Inflammatory macrophage (primary cell): ENCODE results near the gene TIMP1.

Experiments used
- DNase-seq, 2 donors: peaks; one replicate each; pipeline ENCODE4 v3.0.0-alpha.2; 2020 to 2022
- total RNA-seq, 18 experiments: gene quantifications; one replicate each; lab custom pipeline; 2026; ENCODE audit warnings: mixed read lengths in 6 of 18, inconsistent platforms in 2 of 18; lab: John Stamatoyannopoulos, UW

The TIMP1 gene
- 29.1 to 171 (median 96.2) reads per million in 18 experiments for total RNA-seq

- peak; percentile 87 to 89 for DNase-seq
These were observed at the start of gene TIMP1 for GRCh38 chrX:47581731-47582647. TSS of gene TIMP1 (plus strand) at chrX:47582436. CDS start at chrX:47583416, 980 bp downstream.

GRCh38 chrX:47539860-47540259 lies 42.4 kb upstream of the TIMP1 start:
- no peak for DNase-seq

GRCh38 chrX:47540754-47541538 lies 41.3 kb upstream of the TIMP1 start:
- DNase-seq, result peak; percentile 87 to 89

- no peak for DNase-seq
These were observed 38.7 kb upstream of the TIMP1 start for GRCh38 chrX:47543496-47543895.

- DNase-seq, result peak; percentile 89 to 91
These were observed 26.1 kb upstream of the TIMP1 start for GRCh38 chrX:47556045-47556623.

GRCh38 chrX:47558436-47558835 lies 23.8 kb upstream of the TIMP1 start:
- DNase-seq, result no peak

GRCh38 chrX:47560179-47560933 lies 21.9 kb upstream of the TIMP1 start:
- DNase-seq, result no peak

- peak; percentile 98 to 99 for DNase-seq
These were observed 21.1 kb upstream of the TIMP1 start, which contains the start of gene ARAF for GRCh38 chrX:47560934-47561658. TSS of gene ARAF (plus strand) at chrX:47561205. CDS start at chrX:47562968, 1,763 bp downstream.

GRCh38 chrX:47561659-47562151 lies 20.5 kb upstream of the TIMP1 start:
- DNase-seq, result no peak

GRCh38 chrX:47562615-47563243 lies 19.5 kb upstream of the TIMP1 start:
- DNase-seq, result peak; percentile 52 to 58

GRCh38 chrX:47563801-47564315 lies 18.4 kb upstream of the TIMP1 start:
- no peak for DNase-seq

- no peak for DNase-seq
These were observed 17.7 kb upstream of the TIMP1 start for GRCh38 chrX:47564438-47565085.

- DNase-seq, result no peak
These were observed 15.4 kb upstream of the TIMP1 start for GRCh38 chrX:47566841-47567240.

GRCh38 chrX:47568656-47569295 lies 13.5 kb upstream of the TIMP1 start:
- DNase-seq, result peak; percentile 14 to 20

GRCh38 chrX:47570794-47571193 lies 11.4 kb upstream of the TIMP1 start:
- DNase-seq, result no peak

- no peak for DNase-seq
These were observed 11.0 kb upstream of the TIMP1 start for GRCh38 chrX:47571215-47571614.

- DNase-seq, result no peak
These were observed 10.3 kb upstream of the TIMP1 start for GRCh38 chrX:47571896-47572295.

- DNase-seq, result no peak
These were observed 9.4 kb upstream of the TIMP1 start for GRCh38 chrX:47572773-47573340.
